ENCODE measurements around the gene PPID. TPM values are rescaled to one million over a fixed set of nuclear protein-coding genes. Genes with fewer than 3 reads are reported as not detected.
"Not testable (repeated sequence)": the region's sequence is repeated elsewhere in the genome, so short reads cannot be mapped to it uniquely, and the experiment has no call there.

PPID gene
- total RNA-seq, 1 experiment from 2014 or later, result 23.3 TPM

GRCh38 chr4:158762553-158762952 lies 39.4 kb upstream of the PPID start:
- TF ChIP-seq POLR2AphosphoS5 (IDR thresholded peaks at IDR 0.05; ENCODE audit: low read depth, low read length) (no peak), REST (IDR thresholded peaks at IDR 0.05; ENCODE audit: insufficient read depth in 1 of 2, low read depth in 2 of 2, low read length in 1 of 2) (no peak), CTCF (IDR thresholded peaks at IDR 0.05) (no peak), SIN3A (IDR thresholded peaks at IDR 0.05; ENCODE audit: borderline replicate concordance, insufficient read depth, low read depth, low read length) (no peak), TCF7L2 (IDR thresholded peaks at IDR 0.05; ENCODE audit: low read depth, low read length) (no peak)
- H3K27me3 ChIP-seq (ENCODE audit: control insufficient read depth, insufficient read depth, low read length), result no peaks in the 10 kb centered on the region
- intact Hi-C loops (cut with micrococcal nuclease; ENCODE audit: unreplicated experiment) (no loop called here), in situ Hi-C loops (cut with HindIII; ENCODE audit: low pct_unique_long_range_greater_than_20kb, low sequenced_read_pairs) (no loop called here)
- ChIA-PET POLR2A (no interaction called here), CTCF (no interaction called here)
- H3K9me3 ChIP-seq (ENCODE audit: control insufficient read depth, insufficient read depth, low read depth, low read length), result no peaks in the 10 kb centered on the region
- no peak overlapping the region for H3K4me3 ChIP-seq (ENCODE audit: low read depth in 2 of 2, low read length in 2 of 2)
- DNase-seq (ENCODE audit: low read depth, low spot score) (no peak), ATAC-seq (no peak)
- H3K27ac ChIP-seq (ENCODE audit: low read length), result no peak overlapping the region
- H3K4me1 ChIP-seq (ENCODE audit: control insufficient read depth, insufficient read depth, low read length), result no peaks in the 10 kb centered on the region
- BruUV-seq (replicated peaks), result no TSS peak
- H3K36me3 ChIP-seq (ENCODE audit: control insufficient read depth, insufficient read depth, low read length), result no peaks in the 10 kb centered on the region

- POLR2A ChIA-PET, result no interaction called here
- ATAC-seq, result no peak
- BruUV-seq (replicated peaks), result no TSS peak
- CTCF ChIA-PET, result no interaction called here
- TF ChIP-seq POLR2AphosphoS5 (IDR thresholded peaks at IDR 0.05; ENCODE audit: low read depth, low read length), result no peak
- TF ChIP-seq SIN3A (IDR thresholded peaks at IDR 0.05; ENCODE audit: borderline replicate concordance, insufficient read depth, low read depth, low read length), result no peak
- no peak for TF ChIP-seq TCF7L2 (IDR thresholded peaks at IDR 0.05; ENCODE audit: low read depth, low read length)
- TF ChIP-seq REST (IDR thresholded peaks at IDR 0.05; ENCODE audit: insufficient read depth in 1 of 2, low read depth in 2 of 2, low read length in 1 of 2), result no peak
- TF ChIP-seq CTCF (IDR thresholded peaks at IDR 0.05), result no peak
- Histone ChIP-seq H3K27ac (ENCODE audit: low read length) (no peak overlapping the region), H3K4me3 (ENCODE audit: low read depth in 2 of 2, low read length in 2 of 2) (no peak overlapping the region), H3K27me3 (ENCODE audit: control insufficient read depth, insufficient read depth, low read length) (no peaks in the 10 kb centered on the region), H3K4me1 (ENCODE audit: control insufficient read depth, insufficient read depth, low read length) (no peaks in the 10 kb centered on the region), H3K36me3 (ENCODE audit: control insufficient read depth, insufficient read depth, low read length) (no peaks in the 10 kb centered on the region), H3K9me3 (ENCODE audit: control insufficient read depth, insufficient read depth, low read depth, low read length) (no peaks in the 10 kb centered on the region)
- intact Hi-C loops (cut with micrococcal nuclease; ENCODE audit: unreplicated experiment) (no loop called here), in situ Hi-C loops (cut with HindIII; ENCODE audit: low pct_unique_long_range_greater_than_20kb, low sequenced_read_pairs) (no loop called here)
- no peak for DNase-seq (ENCODE audit: low read depth, low spot score)
These were observed 37.7 kb upstream of the PPID start for GRCh38 chr4:158760866-158761265.

GRCh38 chr4:158759539-158759938 lies 36.3 kb upstream of the PPID start:
- POLR2A ChIA-PET; BruUV-seq (replicated peaks); H3K36me3 ChIP-seq (ENCODE audit: control insufficient read depth, insufficient read depth, low read length); in situ Hi-C loops (cut with HindIII; ENCODE audit: low pct_unique_long_range_greater_than_20kb, low sequenced_read_pairs); intact Hi-C loops (cut with micrococcal nuclease; ENCODE audit: unreplicated experiment); CTCF ChIA-PET; DNase-seq (ENCODE audit: low read depth, low spot score); H3K9me3 ChIP-seq (ENCODE audit: control insufficient read depth, insufficient read depth, low read depth, low read length); H3K4me1 ChIP-seq (ENCODE audit: control insufficient read depth, insufficient read depth, low read length); ATAC-seq; H3K27ac ChIP-seq (ENCODE audit: low read length); H3K4me3 ChIP-seq (ENCODE audit: low read depth in 2 of 2, low read length in 2 of 2); H3K27me3 ChIP-seq (ENCODE audit: control insufficient read depth, insufficient read depth, low read length): not testable (repeated sequence)

All from Panc1 (cell line).